Stimulated activated CD8-positive, alpha-beta memory T cell treated with anti-CD3 and anti-CD28 coated beads, Interleukin-15, amount 100 ng/mL, for 24 hours (primary cell): ENCODE data around the gene IQCH.

Experiments used
- DNase-seq: peaks from one replicate; pipeline ENCODE4 v3.0.0-alpha.2; 2020; ENCODE audit warnings: low read depth

Gene IQCH

DNA sequence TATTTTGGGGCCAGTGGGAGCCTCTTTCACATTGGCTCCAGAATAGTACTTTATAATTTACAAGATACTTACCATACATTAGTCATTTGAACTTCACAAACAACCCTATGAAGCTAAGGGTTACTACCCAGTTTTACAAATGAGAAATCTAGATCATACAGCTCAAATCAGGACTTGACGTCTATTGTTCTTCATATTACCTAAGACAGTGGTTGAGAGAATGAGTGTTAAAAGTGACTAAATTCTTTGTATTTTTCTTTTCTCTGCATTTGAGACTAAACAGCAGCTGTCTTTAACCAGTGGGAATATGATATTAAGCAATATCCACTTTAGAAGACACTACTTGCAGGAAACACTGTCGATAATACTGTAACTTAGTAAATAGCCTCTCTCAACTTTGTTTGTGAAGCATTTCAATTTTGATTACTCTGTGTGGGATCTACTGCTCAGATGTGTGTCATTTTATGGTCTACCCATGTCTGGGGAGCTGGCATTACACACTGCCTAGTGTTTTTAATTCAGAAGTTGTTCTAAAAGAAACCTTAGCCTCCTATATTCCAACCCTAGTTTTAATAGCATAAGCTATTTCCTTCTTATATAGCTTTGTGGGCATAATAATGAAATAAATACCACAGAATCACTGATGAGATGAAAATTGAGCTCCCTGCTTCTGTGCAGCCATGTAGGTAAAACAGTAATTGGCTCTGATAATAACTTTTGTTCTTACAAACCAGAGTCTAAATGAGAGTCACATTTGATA, 45.9 kb downstream of the IQCH start:
- no peak for DNase-seq

DNA sequence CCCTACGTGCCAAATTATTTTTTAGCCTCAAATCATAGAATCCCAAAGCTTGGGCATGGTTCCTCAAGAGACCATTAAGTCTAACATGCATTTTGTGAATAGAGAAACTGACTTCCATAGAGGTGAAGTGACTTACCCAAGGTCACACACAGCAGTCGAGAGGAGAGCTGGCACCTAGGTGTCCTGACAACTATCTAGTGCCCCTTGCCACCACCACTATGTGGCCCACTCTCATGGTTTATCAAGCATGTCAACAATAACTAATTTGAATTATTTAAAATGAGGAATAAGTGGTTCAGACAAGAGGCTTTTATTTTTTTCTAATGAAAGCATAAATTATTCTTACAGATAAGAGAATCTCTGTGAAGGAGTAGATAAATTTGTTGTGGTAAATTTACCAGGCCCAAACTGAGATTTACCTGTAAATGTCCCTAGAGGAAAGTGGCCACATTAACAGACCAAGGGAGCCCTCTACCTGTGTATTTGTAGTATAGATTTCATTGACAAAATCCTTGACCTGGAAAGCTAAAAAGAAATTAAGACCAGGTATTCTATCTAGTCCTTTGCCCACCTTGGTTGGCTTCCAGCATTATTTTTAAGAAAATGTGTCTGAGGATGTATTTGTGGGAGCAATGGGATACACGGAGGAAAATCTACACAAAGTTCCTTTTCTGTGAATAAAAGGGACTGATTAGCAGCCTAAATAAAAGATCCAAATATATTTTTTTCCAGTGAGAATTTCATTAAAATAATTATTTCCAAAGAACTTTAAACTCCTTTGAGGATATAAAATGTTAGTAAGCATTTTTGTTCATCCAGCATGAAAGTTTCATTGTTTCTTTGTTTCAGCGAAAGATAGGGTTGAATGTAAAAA, 49.1 kb downstream of the IQCH start:
- DNase-seq: no peak

DNA sequence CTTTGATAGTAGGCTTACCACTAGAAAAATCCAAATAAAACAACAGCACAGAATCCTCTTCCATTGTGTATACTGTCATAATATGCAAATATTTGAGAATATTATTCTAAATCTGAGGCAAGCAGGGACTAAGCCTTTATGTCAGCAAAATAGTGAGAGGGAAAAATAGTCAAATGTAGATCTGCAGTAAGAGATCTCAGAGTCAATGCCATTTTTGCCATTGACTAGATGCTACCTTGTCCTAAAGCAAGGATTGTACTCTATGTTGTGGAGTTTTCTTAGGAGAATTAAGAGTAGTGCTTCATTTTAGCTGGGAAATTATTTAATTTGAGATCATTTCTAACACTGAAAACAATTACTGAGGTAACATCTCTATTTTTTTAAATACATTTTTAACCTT, 50.2 kb downstream of the IQCH start:
- DNase-seq: no peak

DNA sequence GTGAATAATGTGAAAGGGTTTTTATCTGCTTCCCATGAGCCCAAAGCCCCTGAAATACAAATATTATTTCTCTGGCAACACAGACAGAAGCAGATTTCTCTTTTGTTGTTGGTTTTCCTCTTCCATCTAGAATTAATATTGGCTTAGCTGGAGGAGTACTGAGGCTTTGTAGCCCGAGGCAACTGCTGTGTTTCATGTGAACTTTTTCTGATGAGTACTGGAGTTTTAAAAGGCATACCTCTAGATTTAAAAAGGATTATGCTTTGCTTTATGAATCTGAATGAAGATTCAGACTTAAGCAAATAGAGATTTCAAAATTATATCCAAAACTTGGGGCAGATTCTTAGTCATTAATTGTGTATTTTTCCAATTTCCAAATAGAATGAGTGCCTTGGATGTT, 50.9 kb downstream of the IQCH start:
- no peak for DNase-seq

DNA sequence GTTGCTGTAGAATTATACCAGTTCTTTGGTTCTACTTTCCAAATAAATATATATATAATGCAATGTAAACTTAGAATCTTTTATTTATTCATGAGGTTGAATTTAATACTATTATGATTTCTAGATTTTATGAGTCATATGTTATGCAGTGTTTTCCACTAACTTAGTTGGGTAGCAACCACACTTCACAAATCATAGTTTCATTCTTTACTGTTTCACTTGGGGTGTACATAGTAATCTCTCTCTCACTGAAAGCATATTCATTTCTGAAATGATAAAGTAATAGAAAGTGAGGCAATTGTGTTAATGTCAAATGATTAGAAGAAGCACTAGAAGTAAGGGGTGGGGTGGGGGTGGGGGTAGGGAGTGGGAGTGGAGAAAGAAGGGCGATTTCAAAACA, 52.6 kb downstream of the IQCH start:
- no peak for DNase-seq

DNA sequence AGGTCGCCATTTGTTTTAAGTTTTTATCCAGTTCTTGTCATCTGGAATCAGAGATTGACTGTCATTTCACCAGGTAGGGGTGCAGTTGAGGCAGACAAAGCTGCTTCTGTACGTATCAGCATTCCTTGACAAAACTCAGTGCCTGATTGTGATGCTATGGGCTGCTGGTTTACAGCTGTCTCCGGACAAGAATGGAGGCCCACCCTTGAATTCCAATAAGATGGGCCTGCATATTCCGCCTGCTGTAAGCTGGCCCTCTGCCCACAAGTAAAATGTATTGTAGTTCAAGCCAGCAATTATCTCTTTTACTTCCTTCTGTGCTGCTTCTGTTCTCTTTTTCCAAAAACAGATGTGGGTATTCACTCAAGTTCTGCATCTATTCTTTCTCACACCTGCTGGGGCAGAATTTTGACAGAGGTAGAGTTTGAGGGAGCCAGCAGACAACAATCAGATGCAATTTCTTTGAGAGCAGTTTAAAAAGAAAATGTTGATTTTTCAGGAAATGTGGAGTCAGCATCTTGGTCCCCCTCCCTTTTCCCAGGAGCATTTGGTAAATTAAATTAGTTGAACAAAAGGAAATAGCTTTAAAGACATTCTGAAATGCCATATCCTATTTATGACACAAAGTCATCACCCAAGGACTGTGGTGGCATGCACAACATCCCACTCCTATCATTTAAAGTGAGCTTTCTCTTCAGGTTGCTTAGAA, 53.5 kb downstream of the IQCH start:
- no peak for DNase-seq

DNA sequence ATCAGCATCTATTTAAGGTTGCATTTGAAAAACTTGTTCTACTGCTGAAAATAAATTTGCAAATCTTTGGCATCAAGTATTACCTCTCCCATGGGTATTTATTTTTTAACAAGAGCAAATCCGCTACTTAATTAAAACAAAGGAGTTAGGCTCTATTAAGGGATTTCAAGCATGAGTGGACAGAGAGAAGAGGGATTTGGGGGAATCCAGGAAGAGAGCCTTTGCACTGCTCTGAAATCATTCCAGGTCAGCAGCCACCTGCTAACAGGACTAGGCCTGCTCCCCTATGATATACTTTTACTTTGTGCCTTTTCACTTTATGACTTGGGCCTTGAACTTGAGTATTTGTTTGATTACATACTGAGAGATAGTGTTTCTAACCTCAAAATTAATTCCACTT, 57.1 kb downstream of the IQCH start:
- DNase-seq: no peak

DNA sequence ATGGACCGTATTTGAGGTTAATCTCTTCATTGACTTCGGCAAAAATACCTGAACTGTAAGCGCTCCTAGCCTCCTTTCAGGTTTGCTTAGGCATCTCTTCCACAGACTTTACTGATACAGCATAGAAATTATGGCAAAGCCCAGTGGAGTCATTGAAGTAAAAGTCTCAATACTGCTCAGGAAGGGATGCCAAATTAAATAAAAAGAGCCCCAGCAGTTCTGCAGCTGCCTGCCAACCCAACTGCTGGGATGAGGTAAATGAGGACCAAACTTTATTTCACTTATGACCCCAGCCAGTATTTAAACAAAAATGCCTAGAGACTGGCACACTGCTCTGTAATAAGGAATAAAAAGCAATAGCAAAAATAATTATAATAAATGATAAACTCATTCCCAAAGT, 65.4 kb downstream of the IQCH start:
- no peak for DNase-seq

DNA sequence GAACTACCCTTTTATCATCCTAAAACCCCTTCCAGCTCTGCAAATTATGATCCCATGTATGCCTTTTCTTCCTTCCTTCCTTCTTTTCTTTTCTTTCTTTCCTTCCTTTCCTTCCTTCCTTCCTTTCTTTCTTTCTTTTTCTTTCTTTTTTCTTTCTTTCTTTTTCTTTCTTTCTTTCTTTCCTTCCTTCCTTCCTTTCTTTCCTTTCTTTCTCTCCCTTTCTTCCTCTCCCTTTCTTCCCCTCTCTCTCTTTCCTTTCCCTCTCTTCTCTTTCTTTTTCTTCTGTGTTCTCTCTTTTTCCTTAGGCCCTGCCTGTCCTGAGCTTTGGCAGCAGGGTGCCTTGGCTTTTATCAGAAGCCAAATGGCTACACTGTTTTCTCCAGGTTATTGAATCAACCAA, 66.8 kb downstream of the IQCH start:
- no peak for DNase-seq

DNA sequence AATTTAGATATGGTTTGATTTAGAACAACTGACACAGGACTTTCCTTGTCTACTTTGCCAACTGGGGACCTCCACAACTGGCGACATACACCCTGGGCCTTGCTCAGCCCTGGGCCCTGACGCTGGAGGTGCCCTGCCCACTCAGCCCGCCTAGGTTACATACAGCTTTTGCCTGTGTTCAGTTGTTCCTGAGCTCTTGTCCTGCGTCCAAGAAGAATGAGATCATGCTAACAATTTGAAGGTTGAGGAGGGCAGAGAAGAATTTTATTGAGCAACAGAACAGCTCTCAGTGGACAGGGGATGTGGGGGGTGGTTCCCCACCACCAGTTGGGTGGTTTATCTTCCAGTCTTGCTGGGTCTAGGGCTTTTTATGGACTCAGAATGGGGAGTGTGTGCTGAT, 67.9 kb downstream of the IQCH start:
- DNase-seq: no peak

DNA sequence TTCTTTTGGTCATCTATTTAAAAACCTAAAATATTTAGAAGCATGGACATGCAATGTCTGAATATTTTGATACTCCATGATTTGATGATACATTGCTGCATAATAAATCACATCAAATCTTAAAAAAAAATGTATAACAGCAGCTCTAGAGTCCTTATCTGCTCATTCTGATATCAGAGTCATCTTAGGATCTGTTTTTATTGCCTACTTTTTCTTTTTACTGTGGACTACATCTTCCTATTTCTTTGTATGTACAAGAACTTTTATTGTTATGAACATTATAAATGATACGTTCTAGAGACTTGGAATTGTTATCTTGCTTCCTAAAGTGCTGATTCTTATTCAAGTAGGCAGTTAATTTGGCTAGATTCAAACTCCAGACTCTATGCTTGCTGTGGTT, 72.7 kb downstream of the IQCH start:
- no peak for DNase-seq

DNA sequence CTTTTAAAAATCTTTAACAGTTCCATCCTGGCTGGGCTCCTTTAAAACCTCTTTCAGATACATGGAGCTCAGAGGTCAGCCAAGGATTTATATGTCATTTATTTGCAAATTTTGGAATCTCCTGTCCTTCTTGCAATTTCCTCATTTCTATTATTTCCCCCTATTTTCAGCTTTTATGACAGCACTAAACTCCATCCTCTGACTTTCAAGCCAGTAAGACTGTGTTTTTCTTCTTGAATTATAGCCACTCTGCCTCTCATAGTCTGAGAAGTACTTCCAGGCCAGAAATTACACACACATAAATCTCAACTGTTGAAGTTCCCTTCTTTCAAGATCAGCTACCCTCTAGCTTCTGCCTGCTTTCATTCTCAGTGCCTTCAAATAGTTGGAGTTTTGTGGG, 73.2 kb downstream of the IQCH start:
- no peak for DNase-seq

DNA sequence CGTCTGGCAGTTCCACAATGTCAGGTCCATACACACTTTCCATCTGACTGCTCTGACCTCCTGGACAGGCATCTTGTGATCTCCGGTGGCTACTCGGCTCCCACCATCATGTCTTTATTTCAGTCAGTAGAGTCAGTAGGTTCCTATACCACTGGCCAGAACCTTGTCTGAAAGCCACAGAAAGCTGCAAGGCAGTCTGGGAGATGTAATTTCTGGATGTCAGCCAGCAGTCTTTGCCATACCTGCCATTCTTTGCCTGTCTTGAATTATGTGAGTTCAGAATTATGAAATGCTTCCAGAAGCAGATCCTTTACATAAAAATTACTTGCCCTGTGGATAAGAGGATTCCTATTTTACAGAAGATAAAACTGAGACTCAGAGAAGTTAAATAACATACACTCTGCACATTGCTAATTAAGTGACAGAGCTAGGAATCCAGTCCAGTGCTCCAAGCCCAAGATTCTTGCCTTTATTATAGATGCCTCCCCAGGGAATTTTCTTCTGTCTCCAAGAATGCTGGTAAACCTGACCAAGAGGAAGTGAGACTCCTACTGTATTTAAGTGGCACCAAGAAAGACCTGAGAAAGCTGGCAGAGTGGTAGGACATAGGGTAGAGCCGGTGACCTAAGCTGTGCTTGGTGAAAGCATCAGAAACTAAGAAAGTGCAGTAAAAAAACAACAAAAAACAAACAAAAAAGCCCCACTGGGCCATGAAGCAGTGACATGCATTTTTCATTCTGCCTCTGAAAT, 75.6 kb downstream of the IQCH start:
- no peak for DNase-seq

DNA sequence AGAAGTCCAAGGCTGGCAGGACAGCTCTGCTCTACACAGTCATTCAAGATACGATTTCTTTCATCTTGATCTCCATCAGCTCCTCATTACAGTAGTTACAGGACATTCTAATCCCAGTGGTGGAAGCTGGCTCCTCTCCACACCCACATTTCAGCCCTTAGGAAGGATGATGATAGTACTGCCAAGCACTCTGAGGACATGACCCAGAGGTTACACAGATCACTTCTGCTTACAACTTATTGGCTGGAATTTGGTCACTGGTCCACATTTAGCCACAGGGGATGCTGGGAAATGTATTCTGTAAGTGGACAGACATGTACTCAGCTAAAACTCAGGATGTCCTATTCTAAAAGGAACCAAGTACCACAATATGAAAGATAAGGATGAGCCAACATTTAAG, 77.1 kb downstream of the IQCH start:
- DNase-seq: no peak

DNA sequence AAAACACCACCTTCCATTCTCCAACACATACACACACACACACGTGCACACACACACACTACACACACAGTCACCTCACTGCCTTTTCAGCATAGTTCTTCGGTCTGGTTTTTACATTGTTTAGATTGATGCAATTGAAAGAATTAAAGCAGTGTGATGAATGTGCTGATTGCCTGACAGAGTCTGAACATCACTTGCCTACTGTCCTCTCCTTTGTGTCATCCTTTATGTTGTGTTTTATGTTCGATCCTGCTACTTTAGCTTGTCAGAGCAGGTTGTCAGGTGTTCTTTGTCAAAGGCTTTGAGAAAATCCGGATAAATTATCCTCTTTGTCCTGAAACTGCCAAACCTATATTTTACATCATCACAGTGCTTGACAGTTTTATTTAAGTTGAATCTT, 80.4 kb downstream of the IQCH start:
- DNase-seq: no peak

DNA sequence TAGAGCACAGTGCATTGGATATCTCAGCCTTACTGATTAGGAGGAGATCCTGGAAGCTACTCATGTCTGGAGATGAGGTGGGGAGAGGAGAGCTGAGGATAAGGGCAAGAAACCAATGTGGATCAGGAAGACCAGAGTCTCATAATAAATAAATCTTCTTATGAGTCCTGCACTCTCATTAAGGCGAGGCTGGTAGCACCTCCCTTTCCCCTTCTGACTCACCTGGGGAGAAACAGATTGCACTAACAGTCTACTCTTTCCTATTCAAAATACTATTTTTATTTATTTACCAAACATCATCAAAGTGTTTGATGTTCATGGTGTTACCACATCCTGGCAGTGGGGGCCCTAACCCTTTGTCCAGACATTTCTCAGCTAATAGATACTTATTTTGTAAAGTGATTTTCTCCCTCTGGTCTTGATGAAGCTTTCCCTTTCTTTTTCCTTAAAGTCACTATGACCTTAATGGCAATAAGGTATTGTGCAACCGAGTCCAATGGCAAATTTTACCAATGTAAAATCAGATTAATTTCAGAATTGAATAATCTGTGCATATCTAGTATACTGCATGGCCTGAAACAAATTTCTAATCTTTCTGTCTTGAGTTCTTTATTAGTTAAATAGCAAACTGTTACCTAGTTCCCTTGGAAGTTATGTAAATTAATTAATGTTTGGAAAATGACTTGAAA, 81.1 kb downstream of the IQCH start:
- DNase-seq: no peak

DNA sequence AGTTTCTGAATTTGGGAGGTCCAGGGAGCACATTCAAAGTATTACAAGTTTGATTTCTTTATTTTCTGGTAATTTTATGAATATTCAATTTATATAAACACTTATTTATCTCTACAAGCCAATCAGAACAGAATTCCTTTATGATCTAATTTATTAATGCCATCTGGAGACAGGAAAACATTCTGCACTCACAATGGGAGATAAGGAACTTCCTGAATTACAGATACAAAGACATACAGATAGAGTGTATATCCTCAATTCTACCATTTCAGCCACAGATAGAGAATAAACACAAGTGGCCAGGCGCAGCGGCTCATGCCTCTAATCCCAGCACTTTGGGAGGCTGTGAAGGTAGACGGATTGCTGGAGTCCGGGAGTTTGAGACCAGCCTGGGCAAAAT, 86.0 kb downstream of the IQCH start:
- DNase-seq: no peak

DNA sequence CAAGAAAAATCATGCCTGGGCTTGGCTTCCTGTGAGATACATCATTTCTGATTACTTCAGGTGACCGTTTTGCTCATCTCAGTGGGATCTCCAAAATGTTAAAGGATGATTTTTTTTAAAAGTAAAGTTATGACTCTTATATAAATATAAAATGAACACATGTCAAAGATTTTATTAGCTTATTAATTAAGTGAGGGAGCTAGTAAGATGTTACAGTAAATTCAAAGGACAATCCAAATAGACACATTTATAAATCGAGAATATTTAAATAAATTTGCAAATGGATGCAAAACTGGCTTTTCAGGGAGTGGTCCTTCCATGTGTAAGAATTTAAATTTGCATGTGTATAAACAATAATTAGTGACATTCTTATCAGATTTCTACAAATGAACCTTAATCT, 87.0 kb downstream of the IQCH start:
- DNase-seq: no peak

DNA sequence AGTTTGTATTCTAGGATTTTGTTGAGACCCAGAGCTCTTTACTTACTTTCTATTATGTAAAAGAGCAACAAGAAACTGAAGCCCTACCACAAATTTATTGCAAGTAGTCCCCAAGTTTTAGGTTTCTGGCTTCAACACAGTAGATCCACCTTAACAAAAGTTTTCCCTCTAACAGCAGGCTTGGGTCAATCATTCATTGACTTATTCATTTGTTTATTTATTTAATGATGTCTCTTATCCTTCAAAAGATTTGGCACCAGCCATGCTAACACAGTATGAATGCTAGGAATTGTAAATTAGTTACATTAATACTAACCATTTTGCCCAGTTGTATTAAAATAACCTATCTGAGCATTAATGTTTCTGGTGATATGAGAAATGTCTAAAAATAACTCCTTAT, 88.6 kb downstream of the IQCH start:
- no peak for DNase-seq

DNA sequence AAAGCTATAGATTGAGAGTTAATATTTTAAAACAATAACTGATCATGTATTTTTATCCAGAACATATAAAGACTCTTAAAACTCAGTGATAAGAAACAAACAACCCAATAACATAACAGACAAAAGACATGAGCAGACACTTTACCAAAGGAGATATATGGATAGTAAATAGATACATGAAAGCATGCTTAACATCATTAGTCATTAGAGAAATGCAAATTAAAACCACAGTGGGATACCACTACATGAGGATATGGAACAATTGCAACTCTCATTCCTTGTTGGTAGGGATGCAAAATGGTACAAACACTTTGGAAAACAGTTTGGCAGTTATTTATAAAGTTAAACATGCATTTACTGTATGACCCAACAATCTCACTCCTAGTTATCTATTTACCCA, 95.0 kb downstream of the IQCH start:
- no peak for DNase-seq

DNA sequence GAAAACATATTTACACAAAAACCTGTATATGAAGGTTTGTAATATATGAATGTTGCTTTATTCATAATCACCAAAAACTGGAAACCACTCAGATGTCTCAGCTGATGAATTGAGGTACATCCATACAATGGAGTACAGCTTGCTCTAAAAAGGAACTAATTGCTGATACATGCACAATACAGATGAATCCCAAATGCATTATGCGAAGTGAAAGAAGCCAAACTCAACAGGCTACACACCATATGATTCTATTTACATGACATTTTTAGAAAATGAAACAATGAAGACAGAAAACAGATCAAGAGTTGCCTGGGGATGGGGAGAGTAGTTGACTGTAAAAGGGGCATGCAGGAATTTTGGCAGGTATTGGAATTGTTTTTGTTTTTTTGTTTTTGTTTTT, 95.5 kb downstream of the IQCH start:
- DNase-seq: no peak

DNA sequence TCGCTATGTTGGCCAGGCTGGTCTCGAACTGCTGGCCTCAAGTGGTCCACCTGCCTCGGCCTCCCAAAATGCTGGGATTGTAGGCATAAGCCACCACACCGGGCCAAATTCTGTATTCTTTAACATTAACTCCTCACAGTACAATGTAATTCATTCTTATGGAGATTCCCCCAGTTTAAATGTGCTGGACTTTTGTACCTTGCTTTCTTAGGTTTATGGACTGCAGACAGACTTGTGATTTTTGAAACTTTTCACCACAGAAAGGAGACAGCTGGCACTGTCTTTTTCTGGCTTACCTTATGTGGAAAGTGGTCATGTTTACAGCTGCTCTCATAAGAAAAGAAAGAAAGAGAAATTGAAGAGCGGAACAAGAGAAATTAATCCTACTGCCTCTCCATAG, 103.8 kb downstream of the IQCH start:
- DNase-seq: no peak
